Ovary (tissue), 9 donors: ENCODE results near the gene KLHL22. TPM values are rescaled to one million over a fixed set of nuclear protein-coding genes. Genes with fewer than 3 reads are reported as not detected.
A peak's percentile ranks its signal among the peaks of the same experiment; 100 is the strongest.

Experiments used
- DNase-seq, 5 donors: peaks; one replicate each; pipeline ENCODE4 v3.0.0-alpha.2; 2019 to 2020
- H3K27ac ChIP-seq, 2 donors: fragments of 200-600 bp; one replicate each; pipeline versions ENCODE4 v1.5.1 to v1.8.0; 2019 to 2022
- H3K27me3 ChIP-seq: fragments of 200-600 bp; one replicate; pipeline ENCODE4 v1.8.0; 2022
- H3K36me3 ChIP-seq: fragments of 200-600 bp; sonication (generic); one replicate; pipeline ENCODE4 v1.5.1; 2019
- H3K4me1 ChIP-seq: one replicate; pipeline ENCODE4 v1.8.1; 2013; ENCODE audit warnings: mild to moderate bottlenecking, moderate library complexity; ENCODE audit not compliant: insufficient read depth
- H3K4me3 ChIP-seq: fragments of 200-600 bp; sonication (generic); one replicate; pipeline ENCODE4 v1.5.1; 2017
- H3K9me3 ChIP-seq, 2 donors: fragments of 200-600 bp in 1 of 2; sonication (generic) in 1 of 2; one replicate each; pipeline versions ENCODE4 v1.5.1 to v1.8.1; 2013 to 2019; ENCODE audit warnings: mild to moderate bottlenecking in 1 of 2, moderate library complexity in 1 of 2
- CTCF ChIP-seq, 3 donors: fragments of 450-650 bp in 2 of 3; fragments of 200-600 bp in 1 of 3; IDR thresholded peaks; one replicate each; pipeline versions ENCODE4 v1.5.1 to v1.8.0; 2016 to 2022; ENCODE audit warnings: antibody characterized with exemption in 3 of 3, mild to moderate bottlenecking in 1 of 3
- EP300 ChIP-seq: sonication (generic); formaldehyde crosslinking; IDR thresholded peaks from one replicate; pipeline ENCODE4 v1.6.1; 2017; ENCODE audit warnings: antibody characterized with exemption
- POLR2A ChIP-seq: fragments of 450-650 bp; IDR thresholded peaks from one replicate; pipeline ENCODE4 v1.6.1; 2017; ENCODE audit warnings: antibody characterized with exemption, mild to moderate bottlenecking, moderate library complexity
- WGBS, 3 donors: extraction: QIAGEN DNeasy Blood & Tissue Kit in 1 of 3; methylation state at CpG; one replicate each; pipeline versions ENCODE4 v1.1.5 to v1.1.7; 2013 to 2017; 5-methylcytosine and 5-hydroxymethylcytosine counted together
- intact Hi-C, 4 donors: fragments of 100-400 bp; cut with DNase I; formaldehyde crosslinking; loops; one replicate each; pipeline versions ENCODE4 v1.11.0 to v1.15.1; 2022 to 2023
- polyA plus RNA-seq, 2 donors: library from polyadenylated mRNA; stranded (reverse); fragments of 200-250 nt in 1 of 2; fragments of 350-450 nt in 1 of 2; fragmentation: Illumina TruSeq in 1 of 2; extraction: RNeasy Lipid Tissue Mini Kit (QIAGEN cat#74804) in 1 of 2; gene quantifications; one replicate each; pipeline ENCODE4 v1.2.3, GENCODE V29; 2013 to 2014
- total RNA-seq, 7 donors: library from RNA; depleted of rRNA in 2 of 7; stranded (reverse); fragments of >200 nt in 2 of 7; fragmentation: NEBNext Ultra II Directional in 3 of 7; extraction: Animal tissue kit (Norgen Biotek cat#: 25700) in 3 of 7; gene quantifications; one replicate each; pipeline versions ENCODE4 v1.1.0 to v1.2.4, GENCODE V29; 2016 to 2023
- donor health status: DM: no; HTN: no; CAD: no; lungs with moderate emphysema.
- donor health status: DM: no; HTN: no; CAD: no.
- donor health status: Bipolar disorder and iron deficiency.
- donor health status: DM: yes; HTN: yes; CAD: no.
- donor health status: DM: no; HTN: no; CAD: no.
- donor health status: DM: yes; HTN: yes; CAD: no.

KLHL22 gene
- total and polyA plus RNA-seq, 9 donors, result 24.6 to 42.9 (median 28.7) TPM

GRCh38 chr22:20450551-20450906 is 45.1 kb downstream of the KLHL22 start:
- no peak for DNase-seq
- no peaks in the 10 kb centered on the region for H3K27me3 ChIP-seq
- H3K27ac ChIP-seq, result no peak overlapping the region
- H3K4me3 ChIP-seq, result no peak overlapping the region
- 96 to 100% (median 98%) methylated on average over 1 of the region's 1 CpG for WGBS, 3 donors
- no peaks in the 10 kb centered on the region for H3K4me1 ChIP-seq
- no peaks in the 10 kb centered on the region for H3K9me3 ChIP-seq
- TF ChIP-seq EP300, result no peak
- TF ChIP-seq CTCF (IDR thresholded peaks at IDR 0.05), result no peak
- no peak for TF ChIP-seq POLR2A
- no peaks in the 10 kb centered on the region for H3K36me3 ChIP-seq
- intact Hi-C loops, result no loop called here

GRCh38 chr22:20449819-20450550 is 45.6 kb downstream of the KLHL22 start:
- H3K4me1 ChIP-seq, result no peaks in the 10 kb centered on the region
- TF ChIP-seq CTCF (IDR thresholded peaks at IDR 0.05) (no peak), POLR2A (no peak), EP300 (no peak)
- no peaks in the 10 kb centered on the region for H3K36me3 ChIP-seq
- H3K27ac ChIP-seq, result no peak overlapping the region
- intact Hi-C loops, result no loop called here
- H3K9me3 ChIP-seq, result no peaks in the 10 kb centered on the region
- WGBS, 3 donors, result 94 to 95% (median 95%) methylated on average over 19 of the region's 19 CpGs
- H3K27me3 ChIP-seq, result no peaks in the 10 kb centered on the region
- DNase-seq, result no peak
- H3K4me3 ChIP-seq, result no peak overlapping the region

- TF ChIP-seq POLR2A, result no peak
- TF ChIP-seq EP300, result no peak
- TF ChIP-seq CTCF (IDR thresholded peaks at IDR 0.05), result no peak
- Histone ChIP-seq H3K27ac (no peak overlapping the region), H3K27me3 (no peaks in the 10 kb centered on the region), H3K4me1 (no peaks in the 10 kb centered on the region), H3K4me3 (no peak overlapping the region), H3K9me3 (no peaks in the 10 kb centered on the region), H3K36me3 (no peaks in the 10 kb centered on the region)
- DNase-seq, result no peak
- intact Hi-C loops, result no loop called here
- 88 to 92% (median 91%) methylated on average over 5 of the region's 5 CpGs for WGBS, 3 donors
Measured at GRCh38 chr22:20448630-20449029, 47.0 kb downstream of the KLHL22 start.

- Histone ChIP-seq H3K4me1 (no peaks in the 10 kb centered on the region), H3K27me3 (no peaks in the 10 kb centered on the region), H3K4me3 (no peak overlapping the region), H3K36me3 (no peaks in the 10 kb centered on the region), H3K27ac (no peak overlapping the region), H3K9me3 (no peaks in the 10 kb centered on the region)
- DNase-seq, result peak in 1 of 5 donors; percentile 12
- intact Hi-C loops, result no loop called here
- TF ChIP-seq POLR2A, result no peak
- TF ChIP-seq CTCF (IDR thresholded peaks at IDR 0.05), result no peak
- no peak for TF ChIP-seq EP300
- 90 to 93% (median 92%) methylated on average over 21 of the region's 21 CpGs for WGBS, 3 donors
Measured at GRCh38 chr22:20446383-20446970, 49.1 kb downstream of the KLHL22 start.
